ENCODE data around the gene DOK6. TPM values are rescaled to one million over a fixed set of nuclear protein-coding genes. Genes with fewer than 3 reads are reported as not detected.

Gene DOK6
- total RNA-seq, 1 donor from 2014 or later = 5.2 TPM

DNA sequence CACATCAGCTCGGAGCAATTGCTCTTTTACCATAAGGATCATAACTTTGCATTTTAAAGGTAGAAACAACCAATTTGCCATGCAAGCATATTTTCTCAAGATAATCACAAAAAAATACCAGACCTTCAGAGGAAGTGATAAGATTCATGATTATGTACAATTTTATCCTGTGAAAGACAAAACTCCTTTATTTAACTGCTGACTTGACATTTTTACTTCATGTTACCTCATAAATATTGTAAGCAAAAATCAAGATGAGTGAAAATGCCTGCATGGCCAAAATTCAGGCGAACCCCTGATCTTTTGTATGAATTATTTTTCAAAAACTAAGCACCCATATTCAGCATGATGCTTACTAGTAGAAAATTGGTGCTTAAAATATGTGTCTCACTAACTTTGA, 300.6 kb downstream of the DOK6 start:
- DNase-seq (no peak), ATAC-seq (ENCODE audit: poor library complexity) (no peak)
- intact Hi-C loops (cut with DNase I) = loop anchor here (10.0 kb wide), 1 partner anchor 53 kb away; no protein-coding TSS in a partner anchor

GRCh38 chr18:69703461-69703860, 302.8 kb downstream of the DOK6 start:
- DNase-seq = no peak
- ATAC-seq (ENCODE audit: poor library complexity) = no peak
- intact Hi-C loops (cut with DNase I) = loop anchor here (10.0 kb wide), 1 partner anchor 51 kb away; no protein-coding TSS in a partner anchor

DNA sequence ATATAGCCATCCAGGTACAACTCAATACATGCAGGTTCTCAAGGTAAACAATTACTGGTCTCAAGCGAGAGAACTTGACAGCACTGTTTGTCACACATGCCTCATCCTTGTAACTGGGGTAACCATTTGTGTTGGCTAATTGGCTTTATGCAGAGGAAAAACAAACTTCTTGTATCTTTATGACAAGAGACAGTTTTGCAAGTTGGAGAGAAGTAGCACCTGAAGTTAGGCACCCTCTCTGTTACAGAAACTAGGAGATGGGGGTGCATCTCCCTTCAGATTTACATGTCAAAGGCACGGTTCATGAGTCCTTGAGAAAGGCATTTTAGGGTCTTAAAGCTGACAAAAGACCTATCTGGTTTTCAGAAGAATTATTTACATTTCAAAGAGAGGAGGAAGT, 305.3 kb downstream of the DOK6 start:
- intact Hi-C loops (cut with DNase I) = loop anchor here (10.0 kb wide), 1 partner anchor 49 kb away; no protein-coding TSS in a partner anchor
- DNase-seq = no peak
- no peak for ATAC-seq (ENCODE audit: poor library complexity)

DNA sequence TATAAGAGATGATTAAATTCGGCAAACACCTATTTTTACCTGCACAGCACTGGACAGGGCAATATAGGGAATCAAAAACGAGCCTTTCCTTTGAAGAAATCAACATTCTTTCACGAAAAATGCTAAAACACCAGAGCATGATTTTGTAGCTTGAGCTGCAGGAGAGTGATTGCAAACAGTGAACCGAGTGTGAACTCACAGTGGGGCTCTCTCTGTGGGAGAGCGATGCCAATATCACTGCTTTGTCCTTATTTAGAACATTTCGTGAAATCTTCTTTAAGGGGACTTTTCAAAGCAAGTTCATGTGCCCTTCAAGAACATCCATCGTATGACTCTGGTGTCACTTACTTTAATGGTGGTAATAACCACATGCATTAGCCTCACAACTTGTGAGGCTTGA, 308.2 kb downstream of the DOK6 start:
- ATAC-seq (ENCODE audit: poor library complexity) (no peak), DNase-seq (no peak)
- intact Hi-C loops (cut with DNase I) = loop anchor here (10.0 kb wide), 1 partner anchor 46 kb away; no protein-coding TSS in a partner anchor

GRCh38 chr18:69715191-69715795, 314.6 kb downstream of the DOK6 start:
- DNase-seq (no peak), ATAC-seq (ENCODE audit: poor library complexity) (no peak)
- intact Hi-C loops (cut with DNase I) = no loop called here

DNA sequence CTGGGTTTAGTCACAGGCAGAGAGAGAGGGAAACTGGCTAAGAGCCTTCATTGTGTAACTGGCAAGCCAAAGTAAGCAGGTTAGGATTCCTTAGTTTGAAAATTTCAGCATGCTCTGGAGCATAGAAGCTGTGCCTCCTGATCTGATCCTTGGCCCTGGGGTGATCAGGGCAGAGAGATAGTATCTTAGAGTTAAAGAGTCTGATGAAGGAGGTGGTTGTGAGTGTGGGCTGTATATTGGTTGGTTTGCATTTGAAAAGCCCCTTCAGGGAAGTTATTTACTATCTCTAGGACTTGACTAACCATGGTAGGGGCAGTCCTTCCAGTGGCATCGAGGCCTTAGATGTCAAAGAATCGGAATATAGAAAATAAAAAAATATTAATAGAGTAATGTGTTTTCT, 316.9 kb downstream of the DOK6 start:
- intact Hi-C loops (cut with DNase I) = no loop called here

GRCh38 chr18:69718912-69719547, 318.3 kb downstream of the DOK6 start:
- ATAC-seq (ENCODE audit: poor library complexity) (no peak), DNase-seq (no peak)
- intact Hi-C loops (cut with DNase I) = no loop called here

More for the DNA sequence above, 316.9 kb downstream of the DOK6 start:
- no peak for DNase-seq
- no peak for ATAC-seq (ENCODE audit: poor library complexity)

- ATAC-seq (ENCODE audit: poor library complexity) (no peak), DNase-seq (no peak)
- intact Hi-C loops (cut with DNase I) = no loop called here
Measured at GRCh38 chr18:69720422-69720821, 319.7 kb downstream of the DOK6 start.

GRCh38 chr18:69723434-69723833, 322.7 kb downstream of the DOK6 start:
- intact Hi-C loops (cut with DNase I) = no loop called here
- DNase-seq (no peak), ATAC-seq (ENCODE audit: poor library complexity) (no peak)

- no peak for DNase-seq
- ATAC-seq (ENCODE audit: poor library complexity) = no peak
- intact Hi-C loops (cut with DNase I) = no loop called here
Measured at GRCh38 chr18:69725009-69725408, 324.3 kb downstream of the DOK6 start.

DNA sequence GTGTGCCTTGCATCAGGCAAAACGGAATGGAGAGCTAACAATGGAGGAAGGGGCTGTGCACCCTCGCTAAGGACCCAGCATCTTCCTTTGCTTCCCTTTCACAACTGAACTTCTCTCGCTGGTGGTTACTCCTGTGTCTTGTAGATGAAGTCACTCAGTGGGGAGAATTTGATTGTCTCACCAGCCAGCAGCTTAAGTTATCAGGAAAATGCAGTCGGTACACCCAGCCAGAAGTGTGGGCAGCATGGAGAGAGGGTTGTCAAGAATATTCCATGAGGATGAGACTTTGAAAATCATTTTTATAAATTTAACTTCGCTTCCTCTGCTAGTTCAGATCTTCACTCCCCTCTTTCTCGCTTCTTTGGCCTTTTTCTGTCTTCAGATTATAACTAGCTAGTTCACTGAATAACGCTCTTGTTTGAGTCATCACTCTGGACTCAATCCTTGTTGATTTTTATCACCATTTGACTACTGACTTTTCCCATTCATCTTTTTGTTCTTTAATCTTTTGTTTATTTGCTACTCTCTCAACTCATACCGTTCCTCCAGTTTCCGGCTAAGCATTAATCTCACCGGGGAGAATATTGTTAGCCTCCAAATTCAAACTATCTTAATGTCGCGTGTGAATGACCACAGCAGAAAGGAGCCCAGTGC, 325.3 kb downstream of the DOK6 start:
- DNase-seq = no peak
- intact Hi-C loops (cut with DNase I) = no loop called here
- no peak for ATAC-seq (ENCODE audit: poor library complexity)

DNA sequence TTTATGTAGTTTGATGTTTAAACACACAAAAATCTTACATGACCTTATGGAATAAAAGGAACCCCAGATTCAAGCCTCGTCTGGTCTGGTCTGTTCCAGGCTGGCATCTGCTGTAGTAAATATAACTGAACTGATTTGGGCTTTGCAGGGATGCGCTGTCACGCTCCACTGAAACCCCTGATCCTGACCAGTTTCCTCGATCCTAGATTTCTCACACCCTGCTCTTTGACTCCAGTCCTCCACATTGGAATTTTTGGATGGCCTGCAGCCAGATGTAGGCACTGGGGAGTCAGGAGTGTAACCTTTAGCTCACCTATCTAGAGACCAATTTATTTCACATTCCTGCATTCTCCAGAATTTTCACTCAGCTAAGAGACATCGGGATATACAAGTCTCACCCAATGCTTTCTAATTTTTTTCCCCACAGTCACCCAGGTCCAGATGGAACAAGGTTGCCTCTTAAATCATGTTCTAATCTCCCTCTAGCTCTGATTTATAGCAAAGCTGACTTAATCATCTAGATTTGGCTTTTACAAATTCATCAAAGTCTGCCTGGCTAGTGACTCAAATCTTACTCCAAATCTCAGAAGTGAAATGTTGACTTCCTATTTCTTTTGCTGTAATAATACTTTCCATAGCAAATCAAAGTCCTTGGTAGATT, 327.4 kb downstream of the DOK6 start:
- ATAC-seq (ENCODE audit: poor library complexity) (no peak), DNase-seq (no peak)
- intact Hi-C loops (cut with DNase I) = no loop called here

DNA sequence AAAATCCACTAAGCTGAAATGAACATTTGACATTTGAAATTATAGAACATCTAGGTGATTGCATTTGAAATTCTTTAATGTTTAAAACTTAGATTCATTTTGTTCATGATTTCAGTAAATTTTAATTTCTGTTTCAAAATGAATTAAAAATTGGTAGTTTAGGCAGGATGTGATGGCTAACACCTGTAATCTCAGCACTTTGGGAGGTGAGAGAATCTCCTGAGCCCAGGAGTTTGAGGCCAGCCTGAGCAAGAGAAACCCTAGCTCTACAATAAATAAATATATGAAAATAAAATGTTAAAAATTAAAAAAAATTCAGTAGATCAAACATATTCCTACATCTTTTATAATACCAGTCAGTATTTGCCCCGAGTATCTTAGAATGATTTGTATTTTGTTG, 330.0 kb downstream of the DOK6 start:
- intact Hi-C loops (cut with DNase I) = no loop called here
- ATAC-seq (ENCODE audit: poor library complexity) = no peak
- DNase-seq = no peak

DNA sequence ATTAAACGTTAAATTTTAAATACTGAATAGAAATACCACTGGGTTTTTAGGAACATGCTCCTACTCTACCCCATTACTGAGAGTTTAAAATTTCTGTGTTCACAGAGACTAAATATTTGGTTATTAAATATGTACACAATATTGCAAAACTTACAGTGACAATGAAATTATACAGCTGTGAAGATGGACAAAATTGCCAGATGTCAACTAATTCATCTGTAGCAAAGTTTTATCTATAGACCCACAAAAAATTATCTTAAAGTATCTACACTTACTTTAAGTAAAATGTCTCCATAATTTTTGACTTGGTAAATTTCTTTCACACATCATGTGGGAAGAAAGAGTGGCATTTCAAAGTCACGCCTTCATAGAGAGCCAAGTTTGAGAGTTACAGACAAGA, 333.8 kb downstream of the DOK6 start:
- DNase-seq (no peak), ATAC-seq (ENCODE audit: poor library complexity) (no peak)
- intact Hi-C loops (cut with DNase I) = no loop called here

GRCh38 chr18:69736730-69737129, 336.0 kb downstream of the DOK6 start:
- intact Hi-C loops (cut with DNase I) = no loop called here
- no peak for ATAC-seq (ENCODE audit: poor library complexity)

DNA sequence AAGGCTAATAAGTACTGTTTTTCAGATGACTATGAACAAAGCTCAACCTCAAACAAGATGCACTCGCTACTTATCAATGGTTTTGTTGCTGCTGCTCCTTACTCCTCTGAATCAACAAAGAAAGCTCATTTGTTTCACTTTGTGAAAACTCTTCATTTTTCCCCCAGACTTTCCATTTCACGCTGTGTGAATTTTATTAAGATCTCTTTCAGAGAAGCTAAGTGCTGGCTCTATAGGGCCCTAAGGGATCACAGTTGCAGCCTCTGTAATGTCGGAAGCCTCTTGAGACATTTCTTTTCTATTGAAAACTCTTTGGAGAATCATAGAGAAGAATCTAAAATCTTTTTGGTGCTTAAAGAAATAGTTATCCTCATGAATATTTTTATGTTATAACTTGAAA, 337.2 kb downstream of the DOK6 start:
- no peak for DNase-seq
- intact Hi-C loops (cut with DNase I) = no loop called here
- ATAC-seq (ENCODE audit: poor library complexity) = no peak

More at GRCh38 chr18:69736730-69737129, 336.0 kb downstream of the DOK6 start:
- no peak for DNase-seq

DNA sequence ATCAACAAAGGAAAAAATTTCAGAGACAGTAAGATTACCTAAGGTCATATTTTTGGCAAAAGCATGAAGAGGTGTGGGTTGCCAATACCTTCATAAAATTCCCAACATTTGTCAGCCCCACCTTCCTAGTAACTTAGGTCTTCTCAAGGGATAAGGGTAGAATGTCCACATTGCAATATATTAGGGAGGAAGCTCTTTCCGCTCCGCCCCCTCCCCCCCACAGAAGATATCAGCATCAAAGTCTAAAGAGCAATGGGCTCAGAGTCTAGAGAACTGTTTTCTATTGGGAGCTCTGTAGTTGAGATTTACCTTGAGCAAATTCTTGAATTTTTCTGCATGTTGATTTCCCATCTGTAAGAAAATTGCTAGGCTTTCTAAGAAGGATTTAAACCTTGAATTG, 346.7 kb downstream of the DOK6 start:
- no peak for DNase-seq
- ATAC-seq (ENCODE audit: poor library complexity) = no peak
- intact Hi-C loops (cut with DNase I) = no loop called here

DNA sequence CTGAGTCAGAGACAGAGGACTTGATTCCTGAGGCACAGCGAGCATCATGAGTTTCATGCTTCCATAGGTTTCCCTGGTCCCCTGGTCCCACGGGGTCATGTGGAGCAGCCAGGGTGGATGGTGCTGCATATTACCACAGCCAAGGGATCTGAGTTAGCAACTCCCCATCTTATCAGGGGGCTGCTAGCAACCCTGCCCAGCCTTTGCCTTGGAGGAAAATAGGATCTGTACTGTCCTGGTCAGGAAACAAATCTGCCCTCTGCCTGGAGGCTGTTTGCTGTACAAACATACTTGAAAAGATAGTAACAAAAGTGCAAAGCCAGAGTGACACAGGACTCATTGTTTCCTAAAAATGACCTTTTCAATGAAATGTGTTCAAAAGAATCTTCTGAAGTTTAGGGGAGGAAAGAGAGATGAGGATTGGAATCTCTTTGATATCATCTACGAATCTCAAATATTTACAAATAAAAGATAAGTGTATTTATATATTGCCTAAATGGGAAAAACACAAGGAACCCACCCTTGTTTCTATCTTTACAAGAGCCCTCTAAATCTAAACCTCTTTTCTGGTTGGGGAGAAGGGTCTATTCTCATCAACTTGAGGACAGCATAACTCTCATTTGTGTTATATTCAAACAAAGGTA, 352.2 kb downstream of the DOK6 start:
- DNase-seq (no peak), ATAC-seq (ENCODE audit: poor library complexity) (no peak)
- intact Hi-C loops (cut with DNase I) = loop anchor here (10.0 kb wide), 1 partner anchor 48 kb away; no protein-coding TSS in a partner anchor

DNA sequence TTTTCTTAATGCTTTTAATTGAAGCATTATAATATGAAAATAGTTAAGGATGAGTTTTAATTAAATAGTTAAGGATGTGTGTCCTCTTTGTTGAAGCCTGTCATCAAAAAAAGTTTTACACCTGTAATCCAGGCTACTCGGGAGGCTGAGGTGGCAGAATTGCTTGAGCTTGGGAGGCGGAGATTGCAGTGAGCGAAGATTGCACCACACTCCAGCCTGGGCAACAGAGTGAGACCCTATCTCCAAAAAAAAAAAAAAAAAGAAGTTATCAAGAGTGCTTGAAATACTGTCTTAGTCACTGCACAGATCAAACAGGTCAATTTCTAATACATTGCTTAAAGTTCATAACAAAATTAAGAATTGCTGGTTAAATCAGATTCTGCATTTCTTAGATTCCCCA, 353.4 kb downstream of the DOK6 start:
- intact Hi-C loops (cut with DNase I) = loop anchor here (10.0 kb wide), 1 partner anchor 49 kb away; no protein-coding TSS in a partner anchor
- ATAC-seq (ENCODE audit: poor library complexity) (no peak), DNase-seq (no peak)
